ENCODE measurements around the gene C11orf87. TPM values are rescaled to one million over a fixed set of nuclear protein-coding genes. Genes with fewer than 3 reads are reported as not detected.

C11orf87 gene
- total RNA-seq, 1 donor from 2014 or later = 9.0 TPM

DNA sequence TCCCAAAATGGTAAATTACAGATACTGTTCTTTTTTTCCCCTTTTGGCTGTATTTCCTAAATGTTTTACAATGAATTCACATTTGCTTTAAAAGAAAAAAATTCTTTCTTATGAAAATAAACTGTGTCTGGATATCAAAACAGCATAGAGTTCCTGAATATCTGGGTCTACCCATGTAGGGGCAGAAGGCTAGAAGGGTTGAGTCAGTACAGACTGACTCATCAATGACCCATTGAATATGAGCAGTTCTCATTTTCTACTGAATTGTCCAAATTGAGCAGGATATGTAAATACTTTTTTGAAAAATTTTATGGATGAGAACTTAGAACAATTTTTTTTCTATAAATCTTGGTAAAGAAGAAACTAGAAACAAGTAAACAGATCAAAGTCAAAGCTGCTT is 16.3 kb upstream of the C11orf87 start:
- H3K4me3 Mint-ChIP-seq (ENCODE audit: unreplicated experiment) = no peak overlapping the region
- DNase-seq (ENCODE audit: extremely low spot score, unreplicated experiment) = no peak
- H3K4me1 Mint-ChIP-seq (ENCODE audit: unreplicated experiment) = peaks cover 17% of the 10 kb centered on the region
- TF ChIP-seq CTCF (IDR thresholded peaks at IDR 0.05) = no peak
- no peaks in the 10 kb centered on the region for H3K9me3 Mint-ChIP-seq (ENCODE audit: unreplicated experiment)
- no peaks in the 10 kb centered on the region for H3K36me3 Mint-ChIP-seq (ENCODE audit: unreplicated experiment)
- H3K27me3 Mint-ChIP-seq (ENCODE audit: unreplicated experiment) = no peaks in the 10 kb centered on the region
- peak overlapping the region; percentile 44 for H3K27ac Mint-ChIP-seq (ENCODE audit: unreplicated experiment)

- Mint-ChIP-seq H3K27me3 (ENCODE audit: unreplicated experiment) (peaks cover 4% of the 10 kb centered on the region), H3K4me1 (ENCODE audit: unreplicated experiment) (peaks cover 3% of the 10 kb centered on the region), H3K4me3 (ENCODE audit: unreplicated experiment) (no peak overlapping the region), H3K27ac (ENCODE audit: unreplicated experiment) (no peak overlapping the region), H3K9me3 (ENCODE audit: unreplicated experiment) (no peaks in the 10 kb centered on the region), H3K36me3 (ENCODE audit: unreplicated experiment) (no peaks in the 10 kb centered on the region)
- DNase-seq (ENCODE audit: extremely low spot score, unreplicated experiment) = no peak
- no peak for TF ChIP-seq CTCF (IDR thresholded peaks at IDR 0.05)
Observed at GRCh38 chr11:109416601-109417000, 5.4 kb upstream of the C11orf87 start.

GRCh38 chr11:109422870-109423465 is 978 bp downstream of the C11orf87 start:
- Mint-ChIP-seq H3K27ac (ENCODE audit: unreplicated experiment) (peak overlapping the region; percentile 56), H3K36me3 (ENCODE audit: unreplicated experiment) (no peaks in the 10 kb centered on the region), H3K27me3 (ENCODE audit: unreplicated experiment) (peaks cover 4% of the 10 kb centered on the region), H3K9me3 (ENCODE audit: unreplicated experiment) (no peaks in the 10 kb centered on the region), H3K4me3 (ENCODE audit: unreplicated experiment) (peak overlapping the region; percentile 87), H3K4me1 (ENCODE audit: unreplicated experiment) (peaks cover 18% of the 10 kb centered on the region)
- peak; percentile 85 for DNase-seq (ENCODE audit: extremely low spot score, unreplicated experiment)
- no peak for TF ChIP-seq CTCF (IDR thresholded peaks at IDR 0.05)

- H3K4me1 Mint-ChIP-seq (ENCODE audit: unreplicated experiment) = peaks cover 18% of the 10 kb centered on the region
- DNase-seq (ENCODE audit: extremely low spot score, unreplicated experiment) = no peak
- peak overlapping the region; percentile 87 for H3K4me3 Mint-ChIP-seq (ENCODE audit: unreplicated experiment)
- no peak for TF ChIP-seq CTCF (IDR thresholded peaks at IDR 0.05)
- H3K27me3 Mint-ChIP-seq (ENCODE audit: unreplicated experiment) = peaks cover under 1% of the 10 kb centered on the region
- no peak overlapping the region for H3K27ac Mint-ChIP-seq (ENCODE audit: unreplicated experiment)
- no peaks in the 10 kb centered on the region for H3K36me3 Mint-ChIP-seq (ENCODE audit: unreplicated experiment)
- H3K9me3 Mint-ChIP-seq (ENCODE audit: unreplicated experiment) = no peaks in the 10 kb centered on the region
Observed at GRCh38 chr11:109423466-109424190, 1.6 kb downstream of the C11orf87 start.

DNA sequence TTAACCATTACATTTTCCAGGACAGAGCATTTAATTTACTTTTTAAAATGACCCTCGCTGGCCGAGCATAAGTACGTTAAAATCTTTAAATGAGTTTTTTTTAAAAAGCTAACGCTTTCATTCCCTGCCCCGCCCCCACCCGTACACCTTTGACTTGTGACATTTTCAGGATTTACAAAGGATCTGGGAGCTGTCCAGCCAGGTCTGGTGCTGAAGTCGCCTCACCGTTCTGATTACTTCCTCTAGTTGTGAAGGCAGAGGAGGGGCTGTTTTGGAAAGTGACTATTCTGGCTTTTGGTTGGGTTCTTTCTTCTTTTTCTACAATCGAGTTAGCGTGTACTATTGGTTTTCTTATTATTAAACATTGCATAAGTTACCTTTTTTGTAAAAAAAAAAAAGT is 2.9 kb downstream of the C11orf87 start:
- Mint-ChIP-seq H3K36me3 (ENCODE audit: unreplicated experiment) (no peaks in the 10 kb centered on the region), H3K9me3 (ENCODE audit: unreplicated experiment) (no peaks in the 10 kb centered on the region), H3K27me3 (ENCODE audit: unreplicated experiment) (no peaks in the 10 kb centered on the region), H3K4me3 (ENCODE audit: unreplicated experiment) (no peak overlapping the region), H3K27ac (ENCODE audit: unreplicated experiment) (no peak overlapping the region), H3K4me1 (ENCODE audit: unreplicated experiment) (peaks cover 18% of the 10 kb centered on the region)
- no peak for DNase-seq (ENCODE audit: extremely low spot score, unreplicated experiment)
- no peak for TF ChIP-seq CTCF (IDR thresholded peaks at IDR 0.05)

All from osteocyte (in vitro differentiated cells).